GM18508 (cell line): Measurements from ENCODE around the gene ADGRG7.

Experiments used
- ATAC-seq: cut with Tn5 transposase; IDR thresholded peaks from one replicate; pipeline ENCODE4 v1.9.1; 2021; ENCODE audit warnings: moderate number of reproducible peaks; ENCODE audit not compliant: insufficient read depth, unreplicated experiment

Gene ADGRG7

GRCh38 chr3:100697172-100697571, 87.8 kb downstream of the ADGRG7 start:
- ATAC-seq: no peak

GRCh38 chr3:100697723-100698285, 88.4 kb downstream of the ADGRG7 start:
- no peak for ATAC-seq

- ATAC-seq: no peak
These were observed 89.3 kb downstream of the ADGRG7 start for GRCh38 chr3:100698736-100699135.

GRCh38 chr3:100700708-100701107, 91.3 kb downstream of the ADGRG7 start:
- ATAC-seq: no peak

GRCh38 chr3:100702082-100702979, 92.9 kb downstream of the ADGRG7 start:
- no peak for ATAC-seq

GRCh38 chr3:100702980-100703345, 93.6 kb downstream of the ADGRG7 start:
- ATAC-seq: no peak

GRCh38 chr3:100703865-100704264, 94.5 kb downstream of the ADGRG7 start:
- no peak for ATAC-seq

GRCh38 chr3:100706365-100706764, 97.0 kb downstream of the ADGRG7 start:
- no peak for ATAC-seq

GRCh38 chr3:100708644-100708988, 99.2 kb downstream of the ADGRG7 start:
- ATAC-seq: no peak

- peak; percentile 91 for ATAC-seq
These were observed 99.8 kb downstream of the ADGRG7 start, which contains the start of gene TFG for GRCh38 chr3:100708989-100709841. TFG (plus strand) TSS chr3:100709494; CDS start chr3:100713686, 4,192 bp downstream.

GRCh38 chr3:100709842-100710260, 100.5 kb downstream of the ADGRG7 start:
- ATAC-seq: no peak

GRCh38 chr3:100710261-100710968, 101.0 kb downstream of the ADGRG7 start:
- ATAC-seq: peak; percentile 30

GRCh38 chr3:100715176-100715575, 105.8 kb downstream of the ADGRG7 start:
- no peak for ATAC-seq

GRCh38 chr3:100717063-100717462, 107.7 kb downstream of the ADGRG7 start:
- ATAC-seq: no peak

- ATAC-seq: no peak
These were observed 108.5 kb downstream of the ADGRG7 start for GRCh38 chr3:100717637-100718487.

GRCh38 chr3:100719136-100719535, 109.7 kb downstream of the ADGRG7 start:
- ATAC-seq: no peak

- ATAC-seq: no peak
These were observed 111.0 kb downstream of the ADGRG7 start for GRCh38 chr3:100720426-100720825.

- no peak for ATAC-seq
These were observed 116.6 kb downstream of the ADGRG7 start for GRCh38 chr3:100725935-100726513.

- ATAC-seq: no peak
These were observed 117.3 kb downstream of the ADGRG7 start for GRCh38 chr3:100726706-100727105.
